HG03354 (cell line): Measurements from ENCODE around the gene NIPBL.

Experiments
- ATAC-seq: cut with Tn5 transposase; IDR thresholded peaks from one replicate; pipeline ENCODE4 v1.9.1; 2021; ENCODE audit warnings: mild to moderate bottlenecking; ENCODE audit not compliant: unreplicated experiment, poor library complexity, severe bottlenecking

The NIPBL gene

GRCh38 chr5:36944024-36944423 lies 67.5 kb downstream of the NIPBL start:
- ATAC-seq = no peak

GRCh38 chr5:36944607-36945225 lies 68.1 kb downstream of the NIPBL start:
- ATAC-seq = no peak

- ATAC-seq = no peak
Observed at GRCh38 chr5:36945687-36946086, 69.1 kb downstream of the NIPBL start.

GRCh38 chr5:36946101-36946500 lies 69.5 kb downstream of the NIPBL start:
- no peak for ATAC-seq

- no peak for ATAC-seq
Observed at GRCh38 chr5:36948041-36948440, 71.5 kb downstream of the NIPBL start.

GRCh38 chr5:36948650-36949049 lies 72.1 kb downstream of the NIPBL start:
- ATAC-seq = no peak

- ATAC-seq = no peak
Observed at GRCh38 chr5:36949593-36949992, 73.0 kb downstream of the NIPBL start.

- ATAC-seq = no peak
Observed at GRCh38 chr5:36950586-36951457, 74.3 kb downstream of the NIPBL start.

- ATAC-seq = no peak
Observed at GRCh38 chr5:36953043-36953442, 76.5 kb downstream of the NIPBL start.

- no peak for ATAC-seq
Observed at GRCh38 chr5:36957953-36958537, 81.5 kb downstream of the NIPBL start.

- ATAC-seq = no peak
Observed at GRCh38 chr5:36958612-36959011, 82.0 kb downstream of the NIPBL start.

GRCh38 chr5:36965179-36965578 lies 88.6 kb downstream of the NIPBL start:
- ATAC-seq = no peak

- ATAC-seq = no peak
Observed at GRCh38 chr5:36969700-36970395, 93.3 kb downstream of the NIPBL start.

GRCh38 chr5:36978196-36978595 lies 101.6 kb downstream of the NIPBL start:
- no peak for ATAC-seq

- ATAC-seq = no peak
Observed at GRCh38 chr5:36982146-36982545, 105.6 kb downstream of the NIPBL start.

GRCh38 chr5:36985387-36985786 lies 108.8 kb downstream of the NIPBL start:
- no peak for ATAC-seq

- ATAC-seq = no peak
Observed at GRCh38 chr5:36988396-36988795, 111.8 kb downstream of the NIPBL start.

GRCh38 chr5:36998578-36998977 lies 122.0 kb downstream of the NIPBL start:
- ATAC-seq = no peak

- no peak for ATAC-seq
Observed at GRCh38 chr5:37002176-37002751, 125.7 kb downstream of the NIPBL start.

- no peak for ATAC-seq
Observed at GRCh38 chr5:37005252-37005651, 128.7 kb downstream of the NIPBL start.
